ENCODE data around the gene VWC2L. TPM values are rescaled to one million over a fixed set of nuclear protein-coding genes. Genes with fewer than 3 reads are reported as not detected.

Gene VWC2L
- polyA plus RNA-seq, 2 of the 4 experiments (the other 2 are of a cell fraction), result not detected

DNA sequence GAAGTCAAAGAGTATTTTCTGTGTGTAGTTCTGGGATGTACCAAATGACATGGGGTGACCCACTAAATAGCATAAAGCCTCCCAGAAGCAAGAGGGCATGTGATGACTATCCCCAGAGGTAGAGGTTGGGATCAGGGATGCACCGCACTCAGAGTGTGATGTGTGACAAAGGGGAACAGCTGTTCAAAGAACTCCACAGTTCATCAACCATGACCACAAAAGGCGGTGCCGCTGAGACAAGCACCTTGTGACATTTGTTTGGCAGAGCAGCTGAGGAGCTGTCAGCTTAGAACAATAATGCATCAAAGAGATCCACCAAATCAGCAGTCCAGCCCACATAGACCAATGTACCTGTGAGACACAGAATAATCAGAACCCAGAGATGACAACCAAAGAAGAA, 81.3 kb downstream of the VWC2L start:
- ATAC-seq (no peak), FAIRE-seq (no peak), DNase-seq (ENCODE audit: low read depth in 1 of 2, low spot score in 1 of 2) (no peak)
- POLR2A ChIA-PET, result no interaction called here
- 51% methylated on average over 3 of the region's 3 CpGs for WGBS (ENCODE audit: missing lambda C conversion rate)
- TF ChIP-seq RFX5 (IDR thresholded peaks at IDR 0.05) (no peak), MYC (IDR thresholded peaks at IDR 0.05; ENCODE audit: borderline replicate concordance, low read length) (no peak), HDAC2 (IDR thresholded peaks at IDR 0.05) (no peak), REST (IDR thresholded peaks at IDR 0.05) (no peak), HEYL (CRISPR knock-in tag; IDR thresholded peaks at IDR 0.05) (no peak), POLR2AphosphoS2 (conservative IDR thresholded peaks at IDR 0.05; ENCODE audit: low read length) (no peak), FOSB (CRISPR knock-in tag; IDR thresholded peaks at IDR 0.05) (no peak)
- no peak overlapping the region for H3K4me3 ChIP-seq
- H3K9me3 ChIP-seq, result no peaks in the 10 kb centered on the region
- no peaks in the 10 kb centered on the region for H3K4me1 ChIP-seq
- H3K4me2 ChIP-seq, result no peak overlapping the region
- CTCF ChIA-PET, result no interaction called here
- H3K27ac ChIP-seq, result no peak overlapping the region

- ATAC-seq, result no peak
- H3K4me2 ChIP-seq, result no peak overlapping the region
- no peaks in the 10 kb centered on the region for H3K9me3 ChIP-seq
- no peak for TF ChIP-seq EP300 (IDR thresholded peaks at IDR 0.05)
- TF ChIP-seq FOSL2 (IDR thresholded peaks at IDR 0.05), result no peak
- TF ChIP-seq FOSL2 (CRISPR knock-in tag; IDR thresholded peaks at IDR 0.05), result no peak
- TF ChIP-seq, protein P1, sequence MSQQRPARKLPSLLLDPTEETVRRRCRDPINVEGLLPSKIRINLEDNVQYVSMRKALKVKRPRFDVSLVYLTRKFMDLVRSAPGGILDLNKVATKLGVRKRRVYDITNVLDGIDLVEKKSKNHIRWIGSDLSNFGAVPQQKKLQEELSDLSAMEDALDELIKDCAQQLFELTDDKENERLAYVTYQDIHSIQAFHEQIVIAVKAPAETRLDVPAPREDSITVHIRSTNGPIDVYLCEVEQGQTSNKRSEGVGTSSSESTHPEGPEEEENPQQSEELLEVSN (IDR thresholded peaks at IDR 0.05; ENCODE audit: borderline replicate concordance, low read depth), result no peak
- TF ChIP-seq FOSB (CRISPR knock-in tag; IDR thresholded peaks at IDR 0.05), result no peak
- no peak for TF ChIP-seq EHMT2 (IDR thresholded peaks at IDR 0.05; ENCODE audit: low read depth)
- TF ChIP-seq EHF (CRISPR knock-in tag; IDR thresholded peaks at IDR 0.05), result no peak
- no peak for TF ChIP-seq RFX5 (IDR thresholded peaks at IDR 0.05)
- no peak for TF ChIP-seq HEYL (CRISPR knock-in tag; IDR thresholded peaks at IDR 0.05)
- TF ChIP-seq, protein P2, sequence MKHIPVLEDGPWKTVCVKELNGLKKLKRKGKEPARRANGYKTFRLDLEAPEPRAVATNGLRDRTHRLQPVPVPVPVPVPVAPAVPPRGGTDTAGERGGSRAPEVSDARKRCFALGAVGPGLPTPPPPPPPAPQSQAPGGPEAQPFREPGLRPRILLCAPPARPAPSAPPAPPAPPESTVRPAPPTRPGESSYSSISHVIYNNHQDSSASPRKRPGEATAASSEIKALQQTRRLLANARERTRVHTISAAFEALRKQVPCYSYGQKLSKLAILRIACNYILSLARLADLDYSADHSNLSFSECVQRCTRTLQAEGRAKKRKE (CRISPR knock-in tag; IDR thresholded peaks at IDR 0.05; ENCODE audit: low read depth), result no peak
- TF ChIP-seq NR3C1 (IDR thresholded peaks at IDR 0.05), result no peak
- no peak for TF ChIP-seq NFE2L2 (conservative IDR thresholded peaks at IDR 0.05; ENCODE audit: low read length)
- TF ChIP-seq POLR2AphosphoS2 (conservative IDR thresholded peaks at IDR 0.05; ENCODE audit: low read length), result no peak
- no peak overlapping the region for H3K4me3 ChIP-seq
- no peak overlapping the region for H3K27ac ChIP-seq
- CTCF ChIA-PET, result no interaction called here
- no peak for DNase-seq (ENCODE audit: low read depth in 1 of 2, low spot score in 1 of 2)
- POLR2A ChIA-PET, result no interaction called here
- FAIRE-seq, result no peak
- no peaks in the 10 kb centered on the region for H3K4me1 ChIP-seq
- WGBS (ENCODE audit: missing lambda C conversion rate), result 39% methylated on average over 2 of the region's 2 CpGs
Measured at GRCh38 chr2:214492608-214493007, 81.8 kb downstream of the VWC2L start.

GRCh38 chr2:214497489-214497888, 86.6 kb downstream of the VWC2L start:
- no peak for TF ChIP-seq PHF8 (IDR thresholded peaks at IDR 0.05; ENCODE audit: borderline replicate concordance, low read depth)
- no peak for TF ChIP-seq EP300 (IDR thresholded peaks at IDR 0.05)
- TF ChIP-seq KDM5A (IDR thresholded peaks at IDR 0.05), result no peak
- no peak overlapping the region for H3K27ac ChIP-seq
- 23% methylated on average over 3 of the region's 3 CpGs for WGBS (ENCODE audit: missing lambda C conversion rate)
- H3K9me3 ChIP-seq, result no peaks in the 10 kb centered on the region
- no peak for ATAC-seq
- CTCF ChIA-PET, result no interaction called here
- POLR2A ChIA-PET, result no interaction called here
- no peak overlapping the region for H3K4me3 ChIP-seq
- no peaks in the 10 kb centered on the region for H3K4me1 ChIP-seq
- H3K4me2 ChIP-seq, result no peak overlapping the region
- DNase-seq (ENCODE audit: low read depth in 1 of 2, low spot score in 1 of 2), result no peak
- no peak for FAIRE-seq
